Fibroblast of skin of abdomen (primary cell): ENCODE data around the gene MMRN2.

Experiments used
- DNase-seq: peaks from one replicate; pipeline ENCODE4 v3.0.0-alpha.2; 2013

MMRN2 gene

DNA sequence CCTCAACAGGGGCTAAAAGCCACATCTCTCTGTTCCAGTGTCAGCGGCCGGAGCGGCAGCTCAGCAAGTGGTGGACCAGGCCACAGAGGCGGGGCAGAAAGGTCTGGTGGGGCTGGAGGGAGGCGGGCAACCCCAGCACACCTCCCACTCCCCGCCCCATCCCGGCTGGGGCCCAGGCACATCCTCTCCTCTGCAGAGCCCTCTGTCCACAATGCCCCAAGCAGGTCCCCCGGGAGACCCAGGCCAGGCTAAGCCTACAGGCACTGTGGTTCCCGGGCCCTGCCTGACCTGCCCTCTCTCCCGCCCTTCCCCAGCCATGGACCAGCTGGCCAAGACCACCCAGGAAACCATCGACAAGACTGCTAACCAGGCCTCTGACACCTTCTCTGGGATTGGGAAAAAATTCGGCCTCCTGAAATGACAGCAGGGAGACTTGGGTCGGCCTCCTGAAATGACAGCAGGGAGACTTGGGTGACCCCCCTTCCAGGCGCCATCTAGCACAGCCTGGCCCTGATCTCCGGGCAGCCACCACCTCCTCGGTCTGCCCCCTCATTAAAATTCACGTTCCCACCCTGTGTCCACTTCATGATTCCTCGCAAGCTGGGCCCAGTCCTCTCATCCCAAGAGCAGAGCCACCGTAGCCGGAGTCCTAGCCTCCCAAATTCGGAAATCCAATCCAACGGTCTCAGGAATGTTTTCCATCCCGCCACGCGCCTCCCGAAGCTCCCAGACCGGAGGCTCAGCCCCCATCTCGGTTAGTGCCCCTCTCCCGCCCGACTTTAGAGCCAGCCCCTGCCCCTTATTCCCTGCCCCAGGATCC lies 13.0 kb upstream of the MMRN2 start:
- peak; percentile 11 for DNase-seq

DNA sequence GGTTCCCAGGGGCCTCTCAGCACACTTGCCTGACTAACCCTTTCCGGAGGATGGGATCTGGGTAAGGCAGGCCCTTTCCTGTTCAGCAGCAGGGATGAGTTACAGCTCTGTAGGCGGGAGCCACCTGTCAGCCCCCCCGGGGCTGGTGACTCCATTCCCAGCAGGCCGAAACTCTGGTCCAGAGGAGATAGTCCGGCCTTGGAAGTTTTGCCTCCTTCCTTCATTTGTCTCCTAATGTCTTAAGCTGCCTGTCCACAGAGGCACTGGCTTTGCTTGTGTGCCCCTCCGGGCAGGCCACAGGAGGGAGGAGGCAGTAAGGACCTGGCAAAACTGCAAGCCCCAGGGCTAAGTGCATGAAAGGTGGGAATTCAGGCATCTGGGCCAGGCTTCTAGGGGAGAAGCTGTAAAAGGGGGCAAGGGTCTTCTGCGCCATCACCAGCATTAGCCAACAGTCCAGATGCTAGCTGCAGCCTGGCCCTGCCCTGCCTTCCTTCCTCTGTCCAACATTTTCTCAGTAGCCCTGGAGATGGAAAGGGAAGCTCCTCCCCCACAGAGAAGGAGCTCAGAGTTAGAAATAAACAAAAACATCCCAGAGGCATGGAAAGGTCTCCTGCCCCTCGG lies 12.1 kb upstream of the MMRN2 start:
- DNase-seq = no peak

- DNase-seq = no peak
Measured at GRCh38 chr10:86968994-86969355, 11.6 kb upstream of the MMRN2 start.

GRCh38 chr10:86968271-86968993 lies 11.0 kb upstream of the MMRN2 start, which contains the start of gene ADIRF:
ADIRF (plus strand) TSS chr10:86968482; CDS start chr10:86968545, 63 bp downstream.
- no peak for DNase-seq

DNA sequence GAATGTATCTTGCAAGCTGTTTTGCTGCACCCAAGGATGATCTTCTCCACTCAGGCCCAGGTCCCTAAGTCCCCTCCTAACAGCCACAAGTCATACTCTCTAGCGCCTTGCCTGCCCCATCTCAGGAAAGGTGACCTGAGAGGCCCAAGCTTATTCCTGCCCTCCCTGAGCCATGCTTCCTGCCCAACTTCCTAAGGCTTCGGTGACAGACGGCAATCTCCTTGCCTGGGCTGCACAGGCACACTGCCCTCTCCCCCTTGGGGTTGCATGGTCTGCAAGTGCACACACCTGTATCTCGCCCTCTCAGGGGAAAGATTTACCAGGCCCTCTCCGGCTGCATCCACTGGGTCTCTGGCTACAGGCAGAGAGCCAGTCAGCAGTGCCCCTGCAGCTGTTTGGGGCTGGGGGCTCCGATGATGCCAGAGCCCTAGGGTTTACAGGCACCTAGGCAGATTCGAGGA lies 10.1 kb upstream of the MMRN2 start:
- no peak for DNase-seq

- DNase-seq = no peak
Measured at GRCh38 chr10:86965986-86966654, 8.7 kb upstream of the MMRN2 start.

- no peak for DNase-seq
Measured at GRCh38 chr10:86964847-86965190, 7.4 kb upstream of the MMRN2 start.

- DNase-seq = no peak
Measured at GRCh38 chr10:86964061-86964846, 6.8 kb upstream of the MMRN2 start.

DNA sequence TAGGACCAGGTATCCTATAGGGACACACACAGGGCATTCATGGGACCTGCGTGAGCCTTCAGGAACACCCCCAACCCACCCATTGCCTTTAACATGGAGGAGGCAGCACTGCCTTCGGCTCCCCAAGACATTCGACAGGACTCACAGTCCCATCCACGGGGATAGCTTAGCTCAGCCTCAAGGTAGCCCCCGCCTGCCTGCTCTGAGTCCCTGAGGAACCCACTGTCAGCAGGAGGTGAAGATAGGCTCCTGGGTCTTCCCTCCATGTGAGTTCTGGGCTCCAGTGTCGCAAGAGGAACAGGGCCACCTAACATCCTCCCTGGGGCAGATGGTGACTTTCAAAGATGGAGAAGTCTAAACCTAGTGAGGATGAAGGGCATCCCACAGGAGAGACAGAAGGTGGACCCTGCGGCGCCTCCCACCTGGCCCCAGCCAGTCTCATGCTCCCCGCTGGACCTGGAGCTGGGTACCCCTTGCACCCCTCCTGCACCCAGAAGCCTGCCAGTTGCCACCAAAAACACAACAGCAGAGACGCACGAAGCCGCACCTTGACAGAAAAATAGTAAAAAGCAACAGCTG lies 6.0 kb upstream of the MMRN2 start:
- DNase-seq = no peak

- DNase-seq = no peak
Measured at GRCh38 chr10:86962981-86963310, 5.5 kb upstream of the MMRN2 start.

- no peak for DNase-seq
Measured at GRCh38 chr10:86962136-86962980, 4.9 kb upstream of the MMRN2 start.

DNA sequence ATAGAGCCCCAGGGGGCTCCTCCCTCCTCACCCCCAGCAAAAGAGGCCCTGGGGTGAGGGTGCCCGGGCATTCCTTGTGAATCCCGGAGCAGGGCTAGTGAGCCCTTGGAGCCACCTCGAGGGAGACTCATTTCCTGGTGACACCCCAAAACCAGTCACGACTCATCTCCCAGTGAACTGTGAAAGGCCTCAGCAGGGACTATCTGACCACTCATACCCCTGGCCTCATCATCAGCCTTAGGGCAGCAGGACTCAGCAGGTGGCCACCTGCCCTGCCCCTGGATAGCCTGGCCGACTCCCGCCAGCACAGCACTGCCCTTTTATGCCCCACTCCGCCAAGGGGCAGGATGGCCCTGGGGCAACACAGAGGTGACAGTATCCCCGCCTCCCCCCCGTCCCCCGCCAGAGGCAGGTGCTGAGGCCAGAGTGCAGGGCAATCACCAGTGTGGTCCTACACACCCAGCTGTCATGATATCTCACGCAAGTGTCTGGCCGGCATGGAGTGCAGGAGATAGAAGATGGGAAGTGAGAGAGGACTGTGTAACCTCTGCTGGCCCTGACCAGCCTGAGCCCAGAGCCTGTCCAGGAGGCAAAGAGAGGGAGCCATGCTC lies 4.2 kb upstream of the MMRN2 start:
- DNase-seq = no peak

GRCh38 chr10:86960863-86961434 lies 3.5 kb upstream of the MMRN2 start:
- DNase-seq = no peak

DNA sequence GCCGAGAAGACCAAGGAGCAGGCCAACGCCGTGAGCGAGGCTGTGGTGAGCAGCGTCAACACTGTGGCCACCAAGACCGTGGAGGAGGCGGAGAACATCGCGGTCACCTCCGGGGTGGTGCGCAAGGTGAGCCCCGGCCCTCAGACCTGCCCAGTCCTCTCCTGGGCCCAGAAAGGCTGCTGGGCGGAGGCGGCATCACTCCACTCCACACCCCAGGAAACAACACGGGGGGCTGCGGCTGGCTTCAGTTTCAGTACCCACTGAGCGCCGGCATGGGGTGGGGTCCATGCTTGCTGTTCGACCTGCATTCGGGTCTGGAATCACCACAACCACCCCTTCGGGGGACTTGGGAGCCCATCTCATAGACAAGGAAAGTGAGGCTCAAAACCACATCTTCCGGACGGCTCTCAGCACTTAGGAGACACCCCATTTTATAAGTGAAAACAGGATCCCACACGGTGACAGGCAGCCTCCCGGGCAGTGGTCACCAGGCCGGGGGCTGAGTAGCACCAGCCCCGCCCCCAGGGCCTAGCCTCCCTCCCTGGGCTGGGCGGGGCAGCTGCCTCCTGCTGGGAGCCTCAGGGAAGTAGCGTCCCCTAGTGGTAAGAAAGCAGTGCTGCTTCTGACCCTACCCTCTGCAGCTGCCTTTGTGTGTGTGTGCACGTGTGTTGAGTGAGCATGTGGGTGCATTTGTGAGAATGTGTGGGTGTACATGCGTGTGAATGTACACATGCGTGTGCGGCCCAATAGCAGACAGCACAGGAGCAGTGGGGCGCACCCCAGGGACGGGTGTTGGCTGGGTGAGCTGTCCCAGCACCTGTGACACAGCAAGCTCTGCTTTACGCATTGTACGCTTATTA lies 2.8 kb upstream of the MMRN2 start:
- DNase-seq = peak; percentile 59

DNA sequence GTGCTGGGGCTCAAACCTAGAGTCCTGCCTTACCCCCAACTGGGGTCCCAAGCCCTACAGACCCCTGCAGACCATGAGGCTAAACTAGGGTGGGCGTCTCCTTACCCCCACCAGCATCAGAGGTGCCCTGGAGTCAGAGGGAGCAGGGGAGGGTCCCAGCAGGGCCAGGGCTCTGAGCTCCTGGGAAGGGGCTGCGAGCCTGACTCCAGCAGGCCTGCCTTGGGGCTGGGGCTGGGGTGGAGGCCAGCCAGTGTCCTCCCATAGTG lies 2.3 kb upstream of the MMRN2 start:
- DNase-seq = no peak

GRCh38 chr10:86958901-86959736 lies 1.7 kb upstream of the MMRN2 start:
- DNase-seq = no peak

GRCh38 chr10:86958116-86958900 lies 893 bp upstream of the MMRN2 start, which contains the start of gene SNCG:
SNCG (plus strand) TSS chr10:86958599; CDS start chr10:86958698, 99 bp downstream.
- no peak for DNase-seq
